CD4-positive, alpha-beta memory T cell (primary cell): ENCODE measurements around the gene EGLN2. TPM values are rescaled to one million over a fixed set of nuclear protein-coding genes. Genes with fewer than 3 reads are reported as not detected.

Experiments
- CTCF ChIA-PET: fragments of 350-600 bp; sonication (Branson Sonifier 250); formaldehyde crosslinking; loops from one replicate; lab custom pipeline; 2021; ENCODE audit warnings: inconsistent platforms; ENCODE audit not compliant: partially characterized antibody; lab: Charles Lee
- POLR2A ChIA-PET: fragments of 350-600 bp; sonication (Branson Sonifier 250); formaldehyde crosslinking; loops from one replicate; lab custom pipeline; 2021; ENCODE audit not compliant: partially characterized antibody; lab: Charles Lee
- DNase-seq, 5 donors: peaks; one replicate each; pipeline versions ENCODE4 v3.0.0 to v3.0.0-alpha.2; 2020 to 2022; ENCODE audit warnings: mixed read lengths in 1 of 5
- H3K27ac ChIP-seq: one replicate; pipeline ENCODE4 v1.7.0; 2013; ENCODE audit warnings: low read depth, low read length
- H3K27me3 ChIP-seq: 2 replicates; pipeline ENCODE4 v1.7.0; 2013; ENCODE audit warnings: mild to moderate bottlenecking, low read length, moderate library complexity; ENCODE audit not compliant: insufficient read depth
- H3K36me3 ChIP-seq: 2 replicates; pipeline ENCODE4 v1.7.0; 2013; ENCODE audit warnings: mild to moderate bottlenecking, low read length, moderate library complexity; ENCODE audit not compliant: insufficient read depth
- H3K4me1 ChIP-seq: 2 replicates; pipeline ENCODE4 v1.7.0; 2013; ENCODE audit warnings: mild to moderate bottlenecking, low read length, moderate library complexity; ENCODE audit not compliant: insufficient read depth
- H3K4me3 ChIP-seq, 2 donors: one replicate each; pipeline ENCODE4 v1.7.0; 2013; ENCODE audit warnings: low read length in 2 of 2, mild to moderate bottlenecking in 1 of 2
- H3K9me3 ChIP-seq, 2 donors: one replicate each; pipeline ENCODE4 v1.7.0; 2013; ENCODE audit warnings: low read length in 2 of 2, control low read depth in 1 of 2; ENCODE audit not compliant: control insufficient read depth in 1 of 2
- H3K27ac Mint-ChIP-seq, 7 donors: one replicate each; pipeline ENCODE4 v1.8.0; 2020 to 2021; ENCODE audit warnings: mixed read lengths in 7 of 7, mild to moderate bottlenecking in 6 of 7, inconsistent platforms in 3 of 7, moderate library complexity in 3 of 7
- H3K27me3 Mint-ChIP-seq, 2 donors: one replicate each; pipeline ENCODE4 v1.8.0; 2020 to 2021; ENCODE audit warnings: mixed read lengths in 2 of 2
- H3K36me3 Mint-ChIP-seq, 2 donors: one replicate each; pipeline ENCODE4 v1.8.0; 2020 to 2021; ENCODE audit warnings: mixed read lengths in 2 of 2, inconsistent platforms in 1 of 2, mild to moderate bottlenecking in 1 of 2
- H3K4me1 Mint-ChIP-seq, 4 donors: one replicate each; pipeline ENCODE4 v1.8.0; 2020 to 2021; ENCODE audit warnings: mixed read lengths in 4 of 4, mild to moderate bottlenecking in 1 of 4
- H3K4me3 Mint-ChIP-seq, 8 donors: one replicate each; pipeline ENCODE4 v1.8.0; 2020 to 2021; ENCODE audit warnings: mixed read lengths in 8 of 8, mild to moderate bottlenecking in 7 of 8, moderate library complexity in 6 of 8, inconsistent platforms in 3 of 8
- H3K9me3 Mint-ChIP-seq, 8 donors: one replicate each; pipeline ENCODE4 v1.8.0; 2020 to 2021; ENCODE audit warnings: mixed read lengths in 8 of 8, mild to moderate bottlenecking in 5 of 8, inconsistent platforms in 3 of 8, moderate library complexity in 1 of 8
- intact Hi-C: fragments of 100-400 bp; cut with micrococcal nuclease; formaldehyde crosslinking; loops from one replicate; pipeline ENCODE4 v1.15.1; 2023
- polyA plus RNA-seq, 2 donors: library from polyadenylated mRNA; unstranded; fragments of 300-500 nt; fragmentation: Illumina TruSeq; gene quantifications; one replicate each; pipeline ENCODE4 v1.2.3, GENCODE V29; 2021
- total RNA-seq, 2 experiments: library from RNA; stranded (reverse); gene quantifications; one replicate each; pipeline ENCODE4 v1.2.3, GENCODE V29; 2021

The EGLN2 gene
- total and polyA plus RNA-seq, 4 experiments from 2014 or later: 141 to 219 (median 205) TPM

GRCh38 chr19:40755248-40755624, 43.8 kb upstream of the EGLN2 start:
- peak overlapping the region in 1 of 2 donors; percentile 28 for H3K4me3 ChIP-seq
- Mint-ChIP-seq H3K36me3 (peaks cover 31 to 63% of the 10 kb centered on the region in 2 donors), H3K27ac (peak overlapping the region; percentile 65 to 93 (median 83)), H3K27me3 (no peaks in the 10 kb centered on the region), H3K4me1 (peaks cover 32 to 74% (median 49%) of the 10 kb centered on the region in 4 donors), H3K4me3 (peak overlapping the region; percentile 68 to 94 (median 81)), H3K9me3 (peaks cover 0 to 2% (median 0%) of the 10 kb centered on the region in 8 donors)
- intact Hi-C loops: no loop called here
- H3K36me3 ChIP-seq: peaks cover 38% of the 10 kb centered on the region
- DNase-seq: no peak
- H3K27ac ChIP-seq: peak overlapping the region; percentile 54
- peaks cover 53% of the 10 kb centered on the region for H3K4me1 ChIP-seq
- ChIA-PET CTCF (interaction anchor here (0.8 to 3.2 kb wide), 6 partner anchors 11 to 64 kb away, joined by 3 to 14 read pairs (median 7); partner anchors contain the start of gene RAB4B), POLR2A (interaction anchor here (1.2 to 9.9 kb wide), 5 partner anchors 12 to 50 kb away, joined by 3 to 142 read pairs (median 19); partner anchors contain the start of genes COQ8B, EGLN2 and RAB4B)
- H3K27me3 ChIP-seq: no peaks in the 10 kb centered on the region
- no peaks in the 10 kb centered on the region for H3K9me3 ChIP-seq

DNA sequence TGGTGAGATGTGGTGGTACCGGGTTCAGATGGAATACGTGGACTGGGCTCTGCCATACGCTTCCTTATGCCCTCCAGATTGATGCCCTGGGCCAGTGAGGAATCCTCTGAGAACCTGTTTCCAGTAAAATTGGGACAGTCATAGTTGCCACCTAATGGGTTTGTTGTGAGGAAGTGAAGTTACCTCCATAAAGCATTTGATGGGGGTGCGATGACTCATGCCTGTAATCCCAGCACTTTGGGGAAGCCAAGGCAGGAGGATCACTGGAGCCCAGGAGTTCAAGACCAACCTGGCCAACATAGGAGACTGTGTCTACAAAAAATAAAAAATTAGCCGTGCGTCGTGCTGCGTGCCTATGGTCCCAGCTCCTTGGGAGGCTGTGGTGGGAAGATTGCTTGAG, 43.2 kb upstream of the EGLN2 start:
- peak overlapping the region; percentile 54 for H3K27ac ChIP-seq
- no peak overlapping the region for H3K4me3 ChIP-seq
- H3K4me1 Mint-ChIP-seq: peaks cover 31 to 69% (median 51%) of the 10 kb centered on the region in 4 donors
- no peaks in the 10 kb centered on the region for H3K27me3 ChIP-seq
- no peaks in the 10 kb centered on the region for H3K27me3 Mint-ChIP-seq
- H3K36me3 ChIP-seq: peaks cover 43% of the 10 kb centered on the region
- no peaks in the 10 kb centered on the region for H3K9me3 Mint-ChIP-seq
- no peaks in the 10 kb centered on the region for H3K9me3 ChIP-seq
- H3K27ac Mint-ChIP-seq: peak overlapping the region; percentile 65 to 93 (median 83)
- CTCF ChIA-PET: interaction anchor here (0.7 to 3.2 kb wide), 6 partner anchors 12 to 93 kb away, joined by 3 to 14 read pairs (median 7); partner anchors contain the start of gene RAB4B
- H3K36me3 Mint-ChIP-seq: peaks cover 36 to 63% of the 10 kb centered on the region in 2 donors
- H3K4me3 Mint-ChIP-seq: peak overlapping the region; percentile 30 to 94 (median 78)
- intact Hi-C loops: no loop called here
- no peak for DNase-seq
- POLR2A ChIA-PET: interaction anchor here (3.7 to 9.9 kb wide), 4 partner anchors 11 to 50 kb away, joined by 13 to 142 read pairs (median 76); partner anchors contain the start of genes EGLN2 and RAB4B
- H3K4me1 ChIP-seq: peaks cover 53% of the 10 kb centered on the region

DNA sequence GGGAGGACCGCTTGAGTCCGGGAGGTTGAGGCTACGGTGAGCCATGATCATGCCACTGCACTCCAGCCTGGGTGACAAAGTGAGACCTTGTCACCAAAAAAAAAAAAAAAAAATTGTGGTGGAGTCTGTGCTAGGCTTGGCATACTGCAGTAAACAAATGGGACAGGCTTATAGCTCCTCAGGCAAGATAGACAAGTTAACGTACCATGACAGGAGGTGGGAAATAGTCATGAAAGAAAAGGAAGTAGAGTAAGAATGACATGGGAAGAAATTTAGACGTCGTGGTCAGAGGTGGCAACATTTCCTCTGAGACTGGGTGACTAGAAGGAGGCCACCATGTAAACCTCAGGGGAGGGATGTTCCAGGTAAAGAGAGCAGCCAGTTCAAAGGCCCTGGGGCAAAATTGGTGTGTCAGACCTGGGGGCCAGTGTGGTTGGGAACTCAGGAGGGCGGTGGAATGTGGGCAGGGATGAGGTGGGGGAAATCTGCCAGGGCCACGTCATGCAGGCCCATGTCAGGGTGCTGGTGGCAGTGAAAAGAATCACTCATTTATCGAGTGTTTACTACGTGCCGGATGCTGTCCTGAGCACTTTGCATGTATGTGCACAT, 42.4 kb upstream of the EGLN2 start:
- Mint-ChIP-seq H3K9me3 (no peaks in the 10 kb centered on the region), H3K4me1 (peaks cover 31 to 71% (median 48%) of the 10 kb centered on the region in 4 donors), H3K36me3 (peaks cover 40 to 60% of the 10 kb centered on the region in 2 donors), H3K27me3 (no peaks in the 10 kb centered on the region), H3K4me3 (peak overlapping the region; percentile 3 to 82 (median 36)), H3K27ac (peak overlapping the region; percentile 8 to 93 (median 78))
- Histone ChIP-seq H3K4me1 (peaks cover 49% of the 10 kb centered on the region), H3K27ac (peak overlapping the region; percentile 54), H3K4me3 (no peak overlapping the region), H3K9me3 (no peaks in the 10 kb centered on the region), H3K27me3 (no peaks in the 10 kb centered on the region), H3K36me3 (peaks cover 50% of the 10 kb centered on the region)
- ChIA-PET CTCF (interaction anchor here (0.7 to 3.2 kb wide), 5 partner anchors 17 to 93 kb away, joined by 3 to 14 read pairs (median 10); partner anchors contain the start of gene RAB4B), POLR2A (interaction anchor here (3.7 to 9.9 kb wide), 4 partner anchors 10 to 49 kb away, joined by 13 to 142 read pairs (median 76); partner anchors contain the start of genes EGLN2 and RAB4B)
- intact Hi-C loops: no loop called here
- DNase-seq: peak in 2 of 5 donors; percentile 15 to 57

DNA sequence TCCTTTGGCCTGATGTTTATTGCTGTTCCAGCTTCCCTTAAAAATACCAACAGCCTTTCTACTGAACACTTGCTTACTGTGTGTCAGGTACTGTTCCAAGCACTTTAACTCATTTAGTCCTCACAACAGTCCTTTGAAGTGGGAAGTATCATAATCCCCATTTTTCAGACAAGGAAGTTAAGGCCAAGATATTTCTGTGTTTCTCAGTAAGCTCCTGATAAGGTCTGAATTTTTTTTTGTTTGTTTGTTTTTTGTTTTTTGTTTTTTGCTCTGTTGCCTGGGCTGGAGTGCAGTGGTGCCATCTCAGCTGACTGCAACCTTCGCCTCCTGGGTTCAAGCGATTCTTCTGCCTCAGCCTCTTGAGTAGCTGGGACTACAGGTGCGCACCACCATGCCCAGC, 40.5 kb upstream of the EGLN2 start:
- CTCF ChIA-PET: interaction anchor here (0.6 to 1.1 kb wide), 4 partner anchors 16 to 62 kb away, joined by 3 to 4 read pairs (median 3); partner anchors contain the start of gene EGLN2
- peaks cover 30 to 60% (median 39%) of the 10 kb centered on the region in 4 donors for H3K4me1 Mint-ChIP-seq
- POLR2A ChIA-PET: interaction anchor here (1.1 to 9.9 kb wide), 3 partner anchors 19 to 47 kb away, joined by 5 to 142 read pairs (median 133); partner anchors contain the start of genes EGLN2 and RAB4B
- H3K36me3 ChIP-seq: peaks cover 69% of the 10 kb centered on the region
- H3K4me3 Mint-ChIP-seq: no peak overlapping the region
- no peaks in the 10 kb centered on the region for H3K27me3 ChIP-seq
- peak overlapping the region in 3 of 7 donors; percentile 27 to 73 (median 68) for H3K27ac Mint-ChIP-seq
- H3K27me3 Mint-ChIP-seq: no peaks in the 10 kb centered on the region
- no peak overlapping the region for H3K27ac ChIP-seq
- H3K9me3 ChIP-seq: no peaks in the 10 kb centered on the region
- DNase-seq: no peak
- intact Hi-C loops: no loop called here
- H3K4me1 ChIP-seq: peaks cover 36% of the 10 kb centered on the region
- no peak overlapping the region for H3K4me3 ChIP-seq
- peaks cover 59 to 70% of the 10 kb centered on the region in 2 donors for H3K36me3 Mint-ChIP-seq
- no peaks in the 10 kb centered on the region for H3K9me3 Mint-ChIP-seq

- Histone ChIP-seq H3K4me1 (peaks cover 30% of the 10 kb centered on the region), H3K4me3 (no peak overlapping the region), H3K9me3 (no peaks in the 10 kb centered on the region), H3K36me3 (peaks cover 78% of the 10 kb centered on the region), H3K27ac (no peak overlapping the region), H3K27me3 (no peaks in the 10 kb centered on the region)
- Mint-ChIP-seq H3K27ac (peak overlapping the region in 1 of 7 donors; percentile 64), H3K27me3 (no peaks in the 10 kb centered on the region), H3K4me3 (no peak overlapping the region), H3K4me1 (peaks cover 33 to 61% (median 41%) of the 10 kb centered on the region in 4 donors), H3K9me3 (no peaks in the 10 kb centered on the region), H3K36me3 (peaks cover 65 to 76% of the 10 kb centered on the region in 2 donors)
- ChIA-PET CTCF (no interaction called here), POLR2A (no interaction called here)
- no peak for DNase-seq
- intact Hi-C loops: no loop called here
These were observed 39.6 kb upstream of the EGLN2 start for GRCh38 chr19:40759352-40759751.

- intact Hi-C loops: no loop called here
- CTCF ChIA-PET: no interaction called here
- H3K36me3 ChIP-seq: peaks cover 77% of the 10 kb centered on the region
- no peak overlapping the region for H3K4me3 ChIP-seq
- H3K4me1 Mint-ChIP-seq: peaks cover 17 to 47% (median 28%) of the 10 kb centered on the region in 4 donors
- no peak overlapping the region for H3K27ac ChIP-seq
- DNase-seq: no peak
- H3K9me3 Mint-ChIP-seq: no peaks in the 10 kb centered on the region
- H3K27me3 ChIP-seq: no peaks in the 10 kb centered on the region
- H3K27me3 Mint-ChIP-seq: no peaks in the 10 kb centered on the region
- no peaks in the 10 kb centered on the region for H3K9me3 ChIP-seq
- H3K27ac Mint-ChIP-seq: peak overlapping the region in 4 of 7 donors; percentile 29 to 80 (median 66)
- H3K4me1 ChIP-seq: peaks cover 14% of the 10 kb centered on the region
- peaks cover 61 to 74% of the 10 kb centered on the region in 2 donors for H3K36me3 Mint-ChIP-seq
- no peak overlapping the region for H3K4me3 Mint-ChIP-seq
- POLR2A ChIA-PET: interaction anchor here (0.6 to 0.7 kb wide), 2 partner anchors 15 to 36 kb away, joined by 3 to 4 read pairs; partner anchors contain the start of gene EGLN2
These were observed 36.1 kb upstream of the EGLN2 start for GRCh38 chr19:40762754-40763470.
